Astrocyte of the cerebellum (primary cell): ENCODE results near the gene CFAP57.

Source experiments
- DNase-seq: peaks from one replicate; pipeline ENCODE4 v3.0.0-alpha.2; 2011; ENCODE audit warnings: low read depth
- H3K4me3 ChIP-seq: 2 replicates; pipeline ENCODE4 v1.5.1; 2011; ENCODE audit warnings: mild to moderate bottlenecking, low read depth, low read length, moderate library complexity
- CTCF ChIP-seq: IDR thresholded peaks from 2 replicates; pipeline ENCODE4 v1.5.1; 2012; ENCODE audit warnings: low read length, low read depth, moderate library complexity, mild to moderate bottlenecking; ENCODE audit errors: missing control alignments
- in situ Hi-C: cut with HindIII; loops from 2 replicates; pipeline ENCODE4 v1.10.0; 2017; ENCODE audit warnings: low sequenced_read_pairs

The CFAP57 gene

DNA sequence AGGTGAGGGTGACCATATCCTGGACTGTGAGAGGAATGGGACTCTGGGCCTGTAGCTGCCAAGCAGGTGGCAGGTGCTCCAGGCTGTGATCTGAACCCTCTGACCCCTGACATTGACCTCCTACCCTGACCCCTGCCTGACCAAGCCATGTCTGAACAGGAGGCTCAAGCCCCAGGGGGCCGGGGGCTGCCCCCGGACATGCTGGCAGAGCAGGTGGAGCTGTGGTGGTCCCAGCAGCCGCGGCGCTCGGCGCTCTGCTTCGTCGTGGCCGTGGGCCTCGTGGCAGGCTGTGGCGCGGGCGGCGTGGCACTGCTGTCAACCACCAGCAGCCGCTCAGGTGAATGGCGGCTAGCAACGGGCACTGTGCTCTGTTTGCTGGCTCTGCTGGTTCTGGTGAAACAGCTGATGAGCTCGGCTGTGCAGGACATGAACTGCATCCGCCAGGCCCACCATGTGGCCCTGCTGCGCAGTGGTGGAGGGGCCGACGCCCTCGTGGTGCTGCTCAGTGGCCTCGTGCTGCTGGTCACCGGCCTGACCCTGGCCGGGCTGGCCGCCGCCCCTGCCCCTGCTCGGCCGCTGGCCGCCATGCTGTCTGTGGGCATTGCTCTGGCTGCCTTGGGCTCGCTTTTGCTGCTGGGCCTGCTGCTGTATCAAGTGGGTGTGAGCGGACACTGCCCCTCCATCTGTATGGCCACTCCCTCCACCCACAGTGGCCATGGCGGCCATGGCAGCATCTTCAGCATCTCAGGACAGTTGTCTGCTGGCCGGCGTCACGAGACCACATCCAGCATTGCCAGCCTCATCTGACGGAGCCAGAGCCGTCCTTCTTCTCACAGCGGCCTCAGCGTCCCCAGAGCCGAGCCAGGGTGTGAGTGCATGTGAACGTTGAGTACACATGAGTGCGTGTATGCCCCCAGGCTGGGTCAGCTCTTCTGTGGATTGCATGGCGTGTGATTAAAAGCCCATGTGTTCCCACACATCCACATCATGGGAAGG, 100.7 kb downstream of the CFAP57 start:
- no peak overlapping the region for H3K4me3 ChIP-seq
- in situ Hi-C loops, result no loop called here
- TF ChIP-seq CTCF, result no peak
- no peak for DNase-seq

DNA sequence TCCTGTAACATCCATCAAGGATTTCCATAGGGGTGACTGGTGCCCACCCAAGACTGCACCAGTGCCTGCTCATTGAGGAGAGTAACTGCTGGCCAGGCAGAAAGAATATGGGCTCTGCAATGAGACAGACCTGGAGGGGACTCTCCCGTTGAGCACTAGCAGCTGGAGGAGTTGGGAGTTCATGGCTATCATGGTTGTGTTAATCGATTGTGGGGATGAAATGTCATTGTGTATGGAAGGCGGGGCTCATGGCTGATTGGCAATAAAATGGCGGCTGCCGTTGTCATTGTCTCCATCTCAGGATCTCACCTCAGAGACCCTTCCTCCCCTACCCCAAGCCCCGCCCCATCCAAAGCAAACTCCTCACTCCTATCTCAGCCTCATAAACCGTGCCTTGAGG, 101.6 kb downstream of the CFAP57 start:
- TF ChIP-seq CTCF, result no peak
- no peak overlapping the region for H3K4me3 ChIP-seq
- in situ Hi-C loops, result no loop called here

GRCh38 chr1:43274125-43274803, 102.1 kb downstream of the CFAP57 start:
- DNase-seq, result no peak

More for the DNA sequence above, 101.6 kb downstream of the CFAP57 start:
- DNase-seq, result no peak

DNA sequence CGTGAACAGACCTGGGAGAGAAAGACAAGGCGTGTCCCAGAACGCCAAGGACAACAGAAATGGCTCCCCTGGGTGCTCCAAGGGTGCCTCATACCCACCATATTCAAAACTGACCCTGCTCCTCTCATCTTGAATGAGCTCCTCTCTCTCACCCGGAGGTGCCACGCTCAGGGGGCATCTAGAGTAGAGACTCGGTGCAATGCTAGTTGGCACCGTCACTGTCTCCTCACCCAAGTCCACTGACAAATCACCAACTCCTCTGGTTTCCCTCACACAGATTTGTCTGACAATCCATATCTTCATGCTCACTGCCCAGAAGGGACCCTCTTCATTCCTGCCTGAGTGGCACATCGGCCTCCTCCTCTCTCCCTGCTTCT, 102.7 kb downstream of the CFAP57 start:
- no peak for TF ChIP-seq CTCF
- no peak for DNase-seq
- no peak overlapping the region for H3K4me3 ChIP-seq
- in situ Hi-C loops, result no loop called here

More at GRCh38 chr1:43274125-43274803, 102.1 kb downstream of the CFAP57 start:
- H3K4me3 ChIP-seq, result no peak overlapping the region
- in situ Hi-C loops, result no loop called here
- TF ChIP-seq CTCF, result no peak

DNA sequence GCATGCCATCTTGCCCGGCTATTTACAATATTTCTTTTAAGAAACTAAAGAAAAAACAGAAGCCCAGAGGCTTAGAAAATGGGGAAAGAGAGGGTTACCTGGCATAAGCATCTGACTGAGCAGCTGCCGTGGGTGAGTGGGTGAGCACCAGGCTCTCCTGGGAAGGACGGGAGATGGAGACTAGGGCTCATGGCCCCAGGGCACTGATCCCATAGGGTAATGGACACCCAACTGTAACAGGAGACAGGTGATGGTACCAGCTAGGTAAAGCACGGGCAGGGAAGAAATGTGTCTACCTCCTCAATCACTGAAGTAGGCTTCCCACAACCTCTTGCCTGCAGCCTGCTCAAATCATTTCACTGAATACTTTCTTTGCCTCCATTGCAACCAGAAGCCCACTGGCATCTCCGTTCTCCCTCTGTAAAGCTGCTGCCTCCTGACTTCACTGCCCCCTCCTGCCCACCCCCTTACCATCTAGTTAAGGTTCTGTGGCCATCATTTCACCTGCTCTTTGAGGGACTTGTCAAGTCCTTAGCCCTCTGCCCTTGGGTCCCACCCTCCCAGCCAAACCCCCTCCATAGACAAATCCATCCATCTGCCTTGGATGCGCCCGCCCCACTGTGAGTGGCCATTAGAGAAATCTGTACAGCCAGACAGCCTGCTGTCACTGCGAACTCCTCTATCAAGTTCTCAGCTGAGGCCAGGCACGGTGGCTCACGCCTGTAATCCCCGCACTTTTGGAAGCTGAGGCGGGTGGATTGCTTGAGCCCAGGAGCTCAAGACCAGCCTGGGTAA, 103.9 kb downstream of the CFAP57 start:
- in situ Hi-C loops, result no loop called here
- DNase-seq, result no peak
- no peak for TF ChIP-seq CTCF
- H3K4me3 ChIP-seq, result no peak overlapping the region

DNA sequence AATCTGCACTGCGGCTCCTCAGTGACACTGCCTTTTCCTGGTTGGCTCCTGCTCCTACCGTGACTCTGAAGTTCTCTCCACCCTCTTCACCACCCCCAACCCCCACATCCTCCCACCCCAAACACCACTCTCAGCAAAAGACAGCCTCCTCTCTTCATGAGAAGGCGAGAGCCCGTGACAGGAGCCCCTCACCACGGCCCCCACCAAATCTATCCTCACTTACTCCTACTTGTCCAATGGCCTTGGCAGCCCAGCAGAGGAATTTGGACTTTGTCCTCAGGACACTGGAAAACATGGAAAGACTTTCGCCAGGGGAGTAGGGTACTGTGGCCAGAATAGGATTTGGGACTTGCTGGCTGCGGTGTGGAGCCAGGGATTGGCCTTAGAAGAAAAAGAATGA, 104.5 kb downstream of the CFAP57 start:
- no peak for DNase-seq

More for the DNA sequence above, 104.5 kb downstream of the CFAP57 start:
- TF ChIP-seq CTCF, result no peak
- H3K4me3 ChIP-seq, result no peak overlapping the region
- in situ Hi-C loops, result no loop called here
